HG03342 (cell line): Measurements from ENCODE around the gene TMEM14A.

Experiments
- ATAC-seq: cut with Tn5 transposase; IDR thresholded peaks from one replicate; pipeline ENCODE4 v1.9.1; 2021; ENCODE audit warnings: mild to moderate bottlenecking, moderate library complexity; ENCODE audit not compliant: unreplicated experiment

The TMEM14A gene

DNA sequence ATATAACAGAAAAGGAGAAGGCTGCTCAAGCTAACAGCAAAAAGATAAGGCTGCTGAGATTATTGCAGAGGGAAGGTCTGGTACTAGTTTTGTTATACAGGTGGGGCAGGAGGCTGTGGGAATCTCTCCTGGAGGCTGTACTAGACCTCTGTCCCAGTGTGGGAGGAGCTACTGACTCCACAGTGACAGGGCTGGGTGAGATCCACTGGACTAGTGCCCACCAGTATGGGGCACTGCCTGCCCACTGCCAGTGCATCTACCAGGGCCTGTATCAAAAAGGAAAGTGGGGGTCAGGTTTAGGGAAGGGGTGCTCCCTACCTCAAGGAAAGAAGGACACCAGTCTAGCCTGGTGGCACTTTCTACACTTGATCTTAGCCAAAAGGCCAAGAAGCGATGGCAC, 62.3 kb downstream of the TMEM14A start:
- ATAC-seq: no peak

- ATAC-seq: no peak
Measured at GRCh38 chr6:52734072-52734471, 63.2 kb downstream of the TMEM14A start.

DNA sequence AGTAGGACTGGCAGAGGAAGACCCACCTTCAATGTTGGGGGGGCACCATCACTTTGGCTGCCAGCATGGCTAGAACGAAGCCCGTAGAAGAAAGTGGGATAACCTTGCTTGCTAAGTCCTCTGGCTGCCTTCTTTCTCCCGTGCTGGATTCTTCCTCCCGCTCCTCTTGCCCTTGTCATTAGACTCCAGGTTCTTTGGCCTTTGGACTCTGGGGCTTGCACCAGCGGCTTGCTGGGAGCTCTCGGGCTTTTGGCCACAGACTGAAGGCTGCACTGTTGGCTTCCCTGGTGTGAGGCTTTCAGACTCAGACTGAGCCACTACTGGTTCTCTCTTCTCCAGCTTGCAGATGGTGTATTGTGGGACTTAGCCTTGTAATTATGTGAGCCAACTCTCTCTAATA, 64.2 kb downstream of the TMEM14A start:
- no peak for ATAC-seq

GRCh38 chr6:52736145-52736544, 65.2 kb downstream of the TMEM14A start:
- no peak for ATAC-seq
